GM21423 (cell line): ENCODE results near the gene PAFAH1B2.
A peak's percentile ranks its signal among the peaks of the same experiment; 100 is the strongest.
"Not testable (repeated sequence)": the region's sequence is repeated elsewhere in the genome, so short reads cannot be mapped to it uniquely, and the experiment has no call there.

Experiments used
- ATAC-seq: cut with Tn5 transposase; IDR thresholded peaks from one replicate; pipeline ENCODE4 v1.9.1; 2021; ENCODE audit warnings: mild to moderate bottlenecking, moderate library complexity; ENCODE audit not compliant: unreplicated experiment

Gene PAFAH1B2

DNA sequence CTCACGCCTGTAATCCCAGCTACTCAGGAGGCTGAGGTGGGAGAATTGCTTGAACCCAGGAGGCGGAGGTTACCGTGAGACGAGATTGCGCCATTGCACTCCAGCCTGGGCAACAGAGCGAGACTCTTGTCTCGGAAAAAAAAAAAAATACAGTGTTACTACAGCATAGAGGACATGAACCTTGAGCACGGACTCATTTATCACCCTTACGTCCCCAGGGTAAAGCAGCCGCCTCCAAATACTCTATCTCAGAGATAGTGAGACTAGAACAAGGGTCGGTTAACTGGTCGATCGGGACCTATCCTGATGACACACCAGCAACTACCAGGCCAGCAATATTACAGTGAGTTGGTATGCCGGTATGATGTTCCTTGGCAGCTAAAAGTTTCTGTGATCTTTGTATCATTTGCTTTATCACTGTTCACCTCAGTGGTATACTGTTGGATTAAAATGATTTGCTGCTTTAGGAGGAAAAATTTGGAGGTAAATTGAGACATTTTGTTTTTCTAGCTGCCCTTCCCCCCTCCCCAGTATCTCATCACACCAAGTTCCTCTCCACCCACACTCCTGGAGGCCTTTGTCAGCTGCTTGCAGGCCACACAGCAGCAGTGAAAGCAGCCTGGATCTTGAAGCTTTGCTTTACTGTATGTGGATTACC, 27.4 kb downstream of the PAFAH1B2 start:
- no peak for ATAC-seq

DNA sequence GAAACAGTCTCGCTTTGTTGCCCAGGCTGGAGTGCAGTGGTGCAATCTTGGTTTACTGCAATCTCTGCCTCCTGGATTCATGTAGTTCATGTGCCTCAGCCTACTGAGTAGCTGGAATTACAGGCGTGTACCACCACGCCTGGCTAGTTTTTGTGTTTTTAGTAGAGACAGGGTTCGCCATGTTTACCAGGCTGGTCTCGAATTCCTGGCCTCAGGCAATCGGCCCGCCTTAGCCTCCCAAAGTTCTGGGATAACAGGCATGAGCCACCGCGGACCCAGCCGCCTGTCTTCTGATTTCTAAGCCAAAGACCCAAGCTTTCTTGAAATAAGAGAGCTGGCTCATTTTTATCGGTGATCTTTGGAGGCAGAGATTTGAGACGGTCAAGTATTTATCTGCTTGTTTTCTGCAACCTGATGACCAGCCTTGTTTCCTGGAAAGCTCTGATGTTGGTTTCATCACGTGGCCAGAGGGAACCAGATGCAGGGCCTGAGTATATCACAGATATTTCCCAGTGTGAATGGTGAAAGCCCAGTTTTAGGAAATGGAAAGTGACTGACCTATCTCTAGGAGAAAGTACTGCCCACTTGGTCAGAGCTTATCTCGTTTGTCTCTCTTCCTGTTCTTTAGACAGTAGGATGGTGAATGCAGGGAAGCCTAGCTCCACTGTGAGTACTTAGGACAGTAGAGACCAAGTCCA, 28.8 kb downstream of the PAFAH1B2 start:
- no peak for ATAC-seq

DNA sequence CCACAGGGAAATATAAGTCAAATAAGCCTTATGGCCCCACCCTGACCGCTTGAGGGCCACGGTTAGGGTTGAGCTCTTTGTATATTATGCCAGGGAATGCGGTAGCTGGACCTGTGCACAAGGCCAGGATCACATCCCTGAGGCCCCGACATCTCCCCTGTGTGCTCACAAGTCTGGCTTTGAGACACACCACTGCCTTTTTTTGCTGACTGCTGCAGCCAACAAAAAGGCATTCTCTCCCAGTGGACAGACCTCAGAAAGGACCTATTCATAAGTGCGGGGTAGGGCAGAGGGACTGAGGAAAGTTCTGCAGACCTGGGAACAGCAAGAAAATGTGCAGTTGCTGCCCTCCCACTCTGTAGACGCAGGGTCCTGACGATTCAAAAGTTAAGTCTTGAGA, 31.0 kb downstream of the PAFAH1B2 start:
- ATAC-seq = no peak

DNA sequence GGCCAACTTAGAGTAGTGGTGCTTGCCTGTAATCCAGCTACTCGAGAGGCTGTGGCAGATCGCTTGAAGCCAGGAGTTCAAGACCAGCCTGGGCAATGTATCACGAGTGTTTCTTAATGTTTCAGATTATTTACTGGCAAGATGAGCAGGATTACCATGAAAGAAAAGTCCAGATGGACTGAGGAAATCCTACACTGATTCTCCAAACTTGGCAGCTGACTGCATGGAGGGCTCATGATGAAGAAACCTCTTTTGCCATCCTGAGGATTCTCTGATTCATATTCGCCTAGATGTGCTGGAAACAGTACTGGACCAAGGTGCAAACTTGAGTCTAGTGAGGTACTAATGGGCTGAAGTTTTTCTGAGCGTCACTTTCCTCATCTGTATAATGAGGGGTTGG, 31.7 kb downstream of the PAFAH1B2 start:
- no peak for ATAC-seq

DNA sequence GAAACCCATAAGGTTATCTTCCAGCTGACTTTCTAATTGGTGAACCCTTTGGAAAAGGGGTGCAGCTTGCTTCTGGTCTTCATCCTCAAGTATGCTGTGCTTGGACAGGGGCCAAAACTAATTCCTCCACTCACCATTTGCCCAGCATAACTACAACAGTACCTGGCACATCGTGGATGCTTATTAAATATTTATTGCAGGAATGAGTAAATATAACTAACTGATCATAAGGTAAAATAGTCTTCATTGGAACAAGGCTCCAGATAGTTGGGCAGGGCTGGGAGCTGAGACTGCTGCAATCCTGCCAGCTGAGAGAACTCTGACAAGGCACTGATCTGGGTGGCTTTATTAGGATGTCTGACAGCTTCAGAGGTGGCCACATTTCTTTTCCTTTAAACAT, 32.1 kb downstream of the PAFAH1B2 start:
- no peak for ATAC-seq

DNA sequence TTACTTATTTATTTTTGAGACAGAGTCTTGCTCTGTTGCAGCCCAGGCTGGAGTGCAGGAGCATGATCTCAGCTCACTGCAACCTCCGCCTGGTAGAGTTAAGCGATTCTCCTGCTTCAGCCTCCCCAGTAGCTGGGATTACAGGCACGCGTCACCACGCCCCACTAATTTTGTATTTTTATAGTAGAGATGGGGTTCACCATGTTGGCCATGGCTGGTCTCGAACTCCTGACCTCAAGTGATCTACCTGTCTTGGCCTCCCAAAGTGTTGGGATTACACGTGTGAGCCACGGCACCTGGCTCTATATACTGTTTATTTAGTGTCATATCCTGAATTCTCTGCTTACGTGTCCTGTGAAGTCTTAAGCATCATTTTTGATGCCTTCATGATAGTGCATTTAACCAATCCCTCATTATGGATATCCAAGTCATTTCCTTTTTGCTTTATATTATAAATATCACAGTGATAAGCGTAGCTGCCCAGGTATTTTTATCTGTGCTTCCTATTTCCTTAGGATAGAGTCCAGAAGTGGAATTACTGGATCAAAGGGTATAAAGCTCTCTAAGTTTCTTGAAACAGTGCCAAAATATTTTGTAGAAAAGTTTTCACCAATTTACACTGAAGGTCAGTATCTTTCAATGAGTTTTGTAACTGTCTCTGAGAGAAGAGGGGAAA, 33.6 kb downstream of the PAFAH1B2 start:
- no peak for ATAC-seq

DNA sequence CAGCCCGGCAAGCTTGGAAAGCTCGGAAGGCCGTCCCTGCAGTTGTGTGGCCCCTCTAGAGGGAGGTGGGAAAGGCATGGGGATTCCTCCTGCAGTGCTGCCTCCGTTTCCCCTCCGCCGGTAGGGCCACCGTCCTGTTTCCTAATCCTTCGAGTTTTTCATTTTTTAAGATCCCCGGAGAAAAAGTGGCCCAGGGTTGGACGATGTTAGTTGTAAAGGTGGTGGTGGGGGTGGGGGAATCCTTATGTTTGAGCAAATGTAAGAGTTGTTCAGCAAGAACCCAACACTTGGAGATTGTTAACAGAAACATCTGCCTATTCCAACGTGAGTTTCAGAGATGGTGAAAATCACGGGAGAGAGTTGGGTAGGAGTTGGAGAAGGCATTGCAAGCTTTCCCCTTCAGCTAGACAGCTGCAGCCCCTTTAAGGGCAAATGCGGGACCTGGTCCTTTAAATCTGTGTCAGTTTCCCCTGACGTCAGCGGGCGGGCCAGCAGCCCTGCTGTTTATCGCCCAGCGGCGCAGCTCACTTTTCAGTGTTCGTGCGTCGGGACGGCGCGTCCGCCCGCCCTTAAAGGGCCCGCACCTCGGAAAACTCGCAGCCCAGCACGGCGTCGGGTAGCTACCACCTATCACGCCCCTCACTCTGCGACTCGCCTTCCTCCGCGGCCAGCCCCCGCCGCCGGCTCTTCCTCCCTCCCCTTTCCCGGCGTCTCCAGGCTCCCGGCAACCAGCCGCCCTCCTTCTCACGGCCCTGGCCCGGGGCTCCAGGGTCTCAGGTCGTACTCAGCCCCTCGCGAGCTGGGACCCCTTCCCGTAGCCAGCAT, 34.3 kb downstream of the PAFAH1B2 start, which contains the start of gene SIDT2:
TSS of gene SIDT2 (plus strand) at position 534 of the 825 bp plus-strand sequence. CDS start 521 bp downstream, outside the sequence.
- peak; percentile 88 for ATAC-seq

DNA sequence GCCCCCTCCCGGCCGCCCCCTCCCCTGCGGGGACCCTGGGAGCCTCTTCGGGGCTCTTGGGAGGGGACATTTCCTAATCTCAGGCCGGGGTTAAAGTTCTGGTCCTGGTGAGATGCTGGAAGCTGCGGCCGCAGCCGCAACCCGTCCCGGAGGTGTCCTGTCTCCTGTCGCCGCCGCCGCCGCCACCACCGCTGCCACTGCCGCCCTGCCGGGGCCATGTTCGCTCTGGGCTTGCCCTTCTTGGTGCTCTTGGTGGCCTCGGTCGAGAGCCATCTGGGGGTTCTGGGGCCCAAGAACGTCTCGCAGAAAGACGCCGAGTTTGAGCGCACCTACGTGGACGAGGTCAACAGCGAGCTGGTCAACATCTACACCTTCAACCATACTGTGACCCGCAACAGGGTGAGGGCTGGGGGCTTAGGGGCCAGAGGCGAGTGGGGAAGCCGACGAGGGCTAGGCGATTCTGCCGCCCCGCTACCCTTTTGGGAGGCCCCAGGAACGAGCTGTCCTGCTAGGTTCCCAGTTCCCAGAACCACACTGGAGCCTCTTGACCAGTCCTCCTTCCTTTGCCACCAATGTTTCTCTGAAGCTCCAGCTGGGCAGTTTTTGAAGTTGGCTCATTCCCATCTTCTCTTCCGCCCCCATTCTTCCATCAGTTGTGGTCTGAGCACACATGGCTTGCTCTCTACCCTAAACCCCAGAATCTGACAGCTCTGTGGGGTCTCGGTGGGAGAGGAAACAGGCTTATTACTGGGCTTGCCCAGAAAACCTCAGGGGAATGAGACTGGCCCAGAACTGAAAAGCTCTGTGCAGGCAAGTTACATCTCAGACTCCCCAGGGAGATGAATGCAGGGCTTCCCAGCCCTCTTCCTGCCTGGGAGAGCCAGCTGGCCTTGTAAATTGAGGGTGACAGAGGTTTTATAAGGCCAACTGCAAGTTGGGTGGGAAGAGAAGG, 35.2 kb downstream of the PAFAH1B2 start:
- ATAC-seq = peak; percentile 19

DNA sequence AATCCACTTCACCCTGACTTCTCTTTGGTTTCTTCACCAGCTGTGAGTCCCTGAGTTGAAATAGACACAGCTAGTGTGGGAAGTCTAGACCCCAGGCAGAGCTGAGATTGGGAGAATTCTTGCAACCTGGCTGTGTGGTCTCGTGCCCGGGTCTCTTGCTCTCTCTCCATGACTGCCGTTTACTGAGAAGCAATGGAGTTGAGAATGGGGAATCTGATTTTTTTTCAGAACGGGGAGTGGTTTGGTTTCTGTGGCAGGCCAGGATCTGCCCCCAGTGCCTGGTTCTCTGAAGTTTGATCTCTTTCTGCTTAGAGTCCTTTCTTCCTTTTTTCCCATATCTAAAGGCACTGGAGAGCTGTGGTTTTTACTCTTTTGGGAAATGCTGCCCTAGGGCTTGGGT, 35.9 kb downstream of the PAFAH1B2 start:
- peak; percentile 2 for ATAC-seq

DNA sequence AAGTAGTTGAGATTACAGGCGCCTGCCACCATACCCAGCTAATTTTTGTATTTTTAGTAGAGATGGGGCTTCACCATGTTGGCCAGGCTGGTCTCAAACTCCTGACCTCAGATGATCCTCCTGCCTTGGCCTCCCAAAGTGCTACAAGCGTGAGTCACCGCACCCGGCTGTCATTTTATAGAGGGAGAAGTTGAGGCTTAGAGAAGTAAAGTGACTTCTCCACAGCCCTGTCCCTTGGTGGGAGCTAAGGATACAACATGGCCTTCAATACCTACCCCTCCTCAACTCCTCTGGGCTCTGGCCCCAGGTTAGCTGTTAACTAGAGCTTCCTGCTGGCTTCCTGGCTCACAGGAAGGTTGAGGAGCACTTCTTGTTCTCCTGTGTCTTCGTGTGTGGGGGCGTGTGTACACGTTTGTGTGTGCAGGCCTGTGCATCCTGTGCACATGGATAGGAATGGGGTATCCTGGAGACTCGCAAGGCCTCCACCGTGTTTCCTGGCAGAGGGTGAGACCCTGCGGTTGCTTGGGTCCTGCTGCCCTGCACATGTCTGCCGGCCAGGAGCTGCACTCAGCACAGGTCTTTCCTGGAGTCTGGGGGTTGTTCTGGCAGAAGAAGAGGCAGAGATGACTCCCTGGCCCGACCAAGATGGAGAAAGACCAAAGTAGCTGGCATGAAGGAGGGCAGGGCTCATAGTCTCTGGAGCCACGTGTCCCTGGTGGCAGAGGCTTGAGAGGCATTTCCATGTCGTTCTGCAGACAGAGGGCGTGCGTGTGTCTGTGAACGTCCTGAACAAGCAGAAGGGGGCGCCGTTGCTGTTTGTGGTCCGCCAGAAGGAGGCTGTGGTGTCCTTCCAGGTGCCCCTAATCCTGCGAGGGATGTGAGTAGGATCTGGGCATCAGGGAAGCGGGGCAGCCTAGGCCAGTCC, 36.8 kb downstream of the PAFAH1B2 start:
- ATAC-seq = no peak

DNA sequence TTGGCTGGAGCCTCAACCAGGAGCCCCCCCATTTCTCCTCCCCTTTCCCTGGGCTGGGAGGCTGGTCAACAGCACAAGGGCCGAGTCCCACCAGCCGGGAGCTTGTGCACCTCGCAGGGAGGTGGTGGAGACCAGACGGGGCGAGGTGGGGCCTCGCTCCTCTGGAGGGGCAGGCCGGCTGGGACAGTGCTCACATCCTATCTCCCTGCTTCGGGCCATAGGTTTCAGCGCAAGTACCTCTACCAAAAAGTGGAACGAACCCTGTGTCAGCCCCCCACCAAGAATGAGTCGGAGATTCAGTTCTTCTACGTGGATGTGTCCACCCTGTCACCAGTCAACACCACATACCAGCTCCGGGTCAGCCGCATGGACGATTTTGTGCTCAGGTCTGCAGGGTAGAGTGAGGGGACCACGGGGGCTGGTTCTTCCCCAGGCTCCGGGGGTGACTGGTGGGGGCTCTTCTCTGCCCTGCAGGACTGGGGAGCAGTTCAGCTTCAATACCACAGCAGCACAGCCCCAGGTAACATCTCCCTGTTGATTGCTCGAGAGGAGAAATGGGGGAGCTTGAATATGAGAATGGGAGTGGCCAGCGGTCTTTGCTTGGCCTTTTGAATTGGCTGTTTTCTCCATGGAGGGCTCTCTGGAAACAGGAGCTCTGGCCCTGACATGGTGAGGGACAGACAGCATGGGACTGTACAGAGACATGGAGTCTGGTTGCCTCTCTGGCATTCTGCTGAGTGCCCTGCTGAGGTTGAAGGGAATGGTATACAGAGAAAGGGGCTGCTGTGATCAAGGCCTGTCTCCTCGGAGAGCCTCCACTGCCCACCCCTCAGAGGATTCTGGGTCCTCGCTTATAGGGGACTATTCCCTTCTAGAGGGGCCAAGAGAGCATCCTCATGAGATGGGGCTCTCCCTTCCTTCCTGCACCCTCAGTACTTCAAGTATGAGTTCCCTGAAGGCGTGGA, 37.8 kb downstream of the PAFAH1B2 start:
- ATAC-seq = no peak

DNA sequence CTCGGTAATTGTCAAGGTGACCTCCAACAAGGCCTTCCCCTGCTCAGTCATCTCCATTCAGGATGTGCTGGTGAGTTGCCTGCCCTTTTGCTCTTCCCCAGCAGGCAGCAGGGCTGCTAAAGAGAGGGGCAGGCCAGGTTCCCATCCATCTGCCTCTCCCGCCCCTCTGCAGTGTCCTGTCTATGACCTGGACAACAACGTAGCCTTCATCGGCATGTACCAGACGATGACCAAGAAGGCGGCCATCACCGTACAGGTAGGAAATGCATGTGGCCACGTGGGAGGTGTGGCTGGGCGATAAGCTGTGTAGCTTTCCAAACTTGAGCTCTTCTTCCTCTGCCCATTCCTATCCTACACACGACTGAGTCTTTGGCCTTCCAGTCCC, 38.5 kb downstream of the PAFAH1B2 start:
- no peak for ATAC-seq

DNA sequence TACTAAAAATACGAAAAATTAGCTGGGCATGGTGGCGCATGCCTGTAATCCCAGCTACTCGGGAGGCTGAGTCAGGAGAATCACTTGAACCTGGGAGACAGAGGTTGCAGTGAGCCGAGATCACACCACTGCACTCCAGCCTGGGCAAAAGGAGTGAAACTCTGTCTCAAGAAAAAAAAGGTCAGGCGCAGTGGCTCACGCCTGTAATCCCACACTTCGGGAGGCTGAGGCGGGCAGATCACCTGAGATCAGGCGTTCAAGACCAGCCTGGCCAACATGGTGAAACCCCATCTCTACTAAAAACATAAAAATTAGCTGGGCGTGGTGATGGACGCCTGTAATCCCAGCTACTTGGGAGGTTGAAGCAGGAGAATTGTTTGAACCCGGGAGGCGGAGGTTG, 39.1 kb downstream of the PAFAH1B2 start:
- not testable (repeated sequence) for ATAC-seq

DNA sequence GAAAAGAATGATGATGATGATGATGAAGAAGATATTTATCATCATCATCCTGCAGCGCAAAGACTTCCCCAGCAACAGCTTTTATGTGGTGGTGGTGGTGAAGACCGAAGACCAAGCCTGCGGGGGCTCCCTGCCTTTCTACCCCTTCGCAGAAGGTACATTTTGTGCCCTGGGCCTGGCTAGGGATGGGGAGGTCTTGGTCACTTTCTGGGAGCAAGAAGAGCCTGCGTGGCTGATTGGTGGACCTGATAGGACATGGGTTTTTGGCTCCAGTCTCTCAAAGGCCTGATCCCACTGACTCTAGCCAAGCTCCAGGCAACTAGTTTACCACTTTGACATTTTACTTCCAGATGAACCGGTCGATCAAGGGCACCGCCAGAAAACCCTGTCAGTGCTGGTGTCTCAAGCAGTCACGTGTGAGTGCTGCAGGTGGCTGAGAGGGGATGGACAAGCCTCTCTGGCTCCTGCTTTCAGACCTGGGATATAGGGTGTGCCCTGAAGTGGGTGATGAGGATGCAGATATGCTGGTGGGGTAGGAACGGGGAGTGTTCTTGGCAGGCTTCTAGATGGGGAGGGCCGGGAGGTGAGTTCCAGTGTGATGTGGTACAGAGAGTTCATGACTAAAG, 39.8 kb downstream of the PAFAH1B2 start:
- ATAC-seq = no peak

DNA sequence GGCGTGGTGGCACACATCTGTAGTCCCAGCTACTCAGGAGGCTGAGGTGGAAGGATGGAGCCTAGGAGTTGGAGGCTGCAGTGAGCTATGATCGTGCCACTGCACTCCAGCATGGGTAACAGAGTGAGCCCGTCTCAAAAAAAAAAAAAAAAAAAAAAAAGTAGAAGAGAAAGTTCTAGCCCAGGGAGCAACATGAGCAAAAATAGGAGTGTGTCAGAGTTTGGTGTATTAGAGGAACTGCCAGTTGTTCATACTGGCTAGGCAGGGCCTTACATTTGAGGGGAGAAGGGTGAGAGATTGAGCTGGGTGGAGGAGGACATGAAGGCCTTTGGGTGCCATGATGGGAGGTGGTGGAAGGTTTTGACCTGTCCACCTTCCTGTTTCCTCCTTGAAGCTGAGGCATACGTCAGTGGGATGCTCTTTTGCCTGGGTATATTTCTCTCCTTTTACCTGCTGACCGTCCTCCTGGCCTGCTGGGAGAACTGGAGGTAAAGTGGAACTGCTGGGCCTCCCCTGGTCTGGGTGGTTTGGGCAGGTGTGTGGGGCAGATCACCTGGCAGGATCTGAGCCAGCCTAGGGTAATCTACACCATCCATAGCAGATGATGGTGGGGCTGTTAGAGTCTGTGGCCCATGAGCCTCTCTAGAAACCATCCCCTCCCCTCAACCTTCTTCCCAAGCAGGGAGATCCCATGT, 41.8 kb downstream of the PAFAH1B2 start:
- ATAC-seq = no peak

DNA sequence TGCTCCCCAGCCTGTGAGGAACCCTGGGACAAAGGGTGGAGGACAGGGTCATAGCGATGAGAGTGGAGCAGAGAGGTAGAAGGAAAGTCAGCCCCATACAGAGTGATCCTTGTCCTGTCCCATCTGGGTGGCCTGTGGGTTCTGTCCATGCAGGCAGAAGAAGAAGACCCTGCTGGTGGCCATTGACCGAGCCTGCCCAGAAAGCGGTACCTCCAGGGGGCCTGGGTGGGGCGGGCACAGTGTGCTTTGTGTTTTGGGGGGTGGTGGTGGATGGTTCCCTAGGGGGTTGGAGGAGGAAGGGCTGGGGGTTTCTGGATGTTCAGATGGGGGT, 42.3 kb downstream of the PAFAH1B2 start:
- ATAC-seq = no peak

DNA sequence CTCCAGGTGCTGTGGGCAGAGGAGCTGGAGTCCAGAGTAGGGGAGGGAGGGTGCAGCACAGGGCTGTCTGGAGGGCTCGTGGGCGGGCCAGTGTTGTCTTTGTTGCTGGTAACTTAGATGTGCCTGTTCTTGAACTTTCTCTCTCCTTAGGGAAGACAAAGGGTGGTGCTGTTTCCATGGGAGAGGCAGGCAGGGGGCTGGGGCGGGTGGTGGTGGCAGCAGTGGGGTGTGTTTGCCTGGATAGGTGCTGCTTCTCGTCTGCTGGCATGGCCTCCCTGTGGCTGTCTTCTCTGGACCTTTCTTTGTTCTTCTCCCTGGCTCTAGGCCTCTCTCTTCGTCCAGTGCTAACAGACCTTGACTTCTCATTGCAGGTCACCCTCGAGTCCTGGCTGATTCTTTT, 42.9 kb downstream of the PAFAH1B2 start:
- ATAC-seq = no peak
